ENCODE results near the gene HFE. TPM values are rescaled to one million over a fixed set of nuclear protein-coding genes. Genes with fewer than 3 reads are reported as not detected.
A peak's percentile ranks its signal among the peaks of the same experiment; 100 is the strongest.

The HFE gene
- total RNA-seq, 2 donors from 2014 or later = 11.1 to 11.8 TPM

- H3K36me3 ChIP-seq = no peaks in the 10 kb centered on the region
- intact Hi-C loops (cut with DNase I) = no loop called here
- no peak for TF ChIP-seq CTCF (IDR thresholded peaks at IDR 0.05)
- peak overlapping the region in 1 of 2 donors; percentile 86 for H3K9ac ChIP-seq (ENCODE audit: low read depth in 2 of 2, low read length in 2 of 2)
- no peaks in the 10 kb centered on the region for H3K4me1 ChIP-seq
- no peak for DNase-seq
- H3K27ac ChIP-seq = peak overlapping the region; percentile 93
- no peaks in the 10 kb centered on the region for H3K27me3 ChIP-seq
- peak overlapping the region; percentile 31 for H3K4me3 ChIP-seq
- no peaks in the 10 kb centered on the region for H3K9me3 ChIP-seq
Measured at GRCh38 chr6:26103141-26103769, 16.0 kb downstream of the HFE start.

DNA sequence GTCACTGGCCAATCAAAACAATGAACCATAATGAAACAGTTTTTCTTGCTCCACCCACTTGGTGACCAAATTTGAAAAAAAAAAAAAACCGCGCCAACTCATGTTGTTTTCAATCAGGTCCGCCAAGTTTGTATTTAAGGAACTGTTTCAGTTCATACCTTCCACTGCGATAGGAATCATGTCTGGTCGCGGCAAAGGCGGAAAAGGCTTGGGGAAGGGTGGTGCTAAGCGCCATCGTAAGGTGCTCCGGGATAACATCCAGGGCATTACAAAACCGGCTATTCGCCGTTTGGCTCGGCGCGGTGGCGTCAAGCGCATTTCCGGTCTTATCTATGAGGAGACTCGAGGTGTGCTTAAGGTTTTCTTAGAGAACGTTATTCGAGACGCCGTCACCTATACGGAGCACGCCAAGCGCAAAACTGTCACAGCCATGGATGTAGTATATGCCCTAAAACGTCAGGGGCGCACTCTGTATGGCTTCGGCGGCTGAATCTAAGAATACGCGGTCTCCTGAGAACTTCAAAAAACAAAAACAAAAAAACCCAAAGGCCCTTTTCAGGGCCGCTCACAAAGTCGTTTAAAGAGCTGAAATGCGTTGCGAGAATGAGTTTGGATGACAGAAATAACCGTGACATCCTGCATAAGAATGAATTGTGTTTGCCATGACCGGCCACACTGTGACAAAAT lies 16.7 kb downstream of the HFE start:
- Histone ChIP-seq H3K27ac (peak overlapping the region; percentile 93), H3K27me3 (no peaks in the 10 kb centered on the region), H3K9me3 (no peaks in the 10 kb centered on the region), H3K36me3 (no peaks in the 10 kb centered on the region), H3K4me1 (no peaks in the 10 kb centered on the region), H3K4me3 (peak overlapping the region; percentile 31), H3K9ac (ENCODE audit: low read depth in 2 of 2, low read length in 2 of 2) (peak overlapping the region; percentile 57 to 86)
- intact Hi-C loops (cut with DNase I) = loop anchor here (1.0 kb wide), 1 partner anchor 17 kb away; no protein-coding TSS in a partner anchor
- peak; percentile 91 for DNase-seq
- no peak for TF ChIP-seq CTCF (IDR thresholded peaks at IDR 0.05)

- TF ChIP-seq CTCF (IDR thresholded peaks at IDR 0.05) = no peak
- no peaks in the 10 kb centered on the region for H3K4me1 ChIP-seq
- H3K36me3 ChIP-seq = no peaks in the 10 kb centered on the region
- peak overlapping the region; percentile 31 for H3K4me3 ChIP-seq
- no peaks in the 10 kb centered on the region for H3K9me3 ChIP-seq
- no peaks in the 10 kb centered on the region for H3K27me3 ChIP-seq
- peak overlapping the region; percentile 57 to 86 for H3K9ac ChIP-seq (ENCODE audit: low read depth in 2 of 2, low read length in 2 of 2)
- intact Hi-C loops (cut with DNase I) = loop anchor here (1.0 kb wide), 1 partner anchor 17 kb away; no protein-coding TSS in a partner anchor
- peak; percentile 70 for DNase-seq
- peak overlapping the region; percentile 93 for H3K27ac ChIP-seq
Measured at GRCh38 chr6:26104457-26105108, 17.4 kb downstream of the HFE start.

DNA sequence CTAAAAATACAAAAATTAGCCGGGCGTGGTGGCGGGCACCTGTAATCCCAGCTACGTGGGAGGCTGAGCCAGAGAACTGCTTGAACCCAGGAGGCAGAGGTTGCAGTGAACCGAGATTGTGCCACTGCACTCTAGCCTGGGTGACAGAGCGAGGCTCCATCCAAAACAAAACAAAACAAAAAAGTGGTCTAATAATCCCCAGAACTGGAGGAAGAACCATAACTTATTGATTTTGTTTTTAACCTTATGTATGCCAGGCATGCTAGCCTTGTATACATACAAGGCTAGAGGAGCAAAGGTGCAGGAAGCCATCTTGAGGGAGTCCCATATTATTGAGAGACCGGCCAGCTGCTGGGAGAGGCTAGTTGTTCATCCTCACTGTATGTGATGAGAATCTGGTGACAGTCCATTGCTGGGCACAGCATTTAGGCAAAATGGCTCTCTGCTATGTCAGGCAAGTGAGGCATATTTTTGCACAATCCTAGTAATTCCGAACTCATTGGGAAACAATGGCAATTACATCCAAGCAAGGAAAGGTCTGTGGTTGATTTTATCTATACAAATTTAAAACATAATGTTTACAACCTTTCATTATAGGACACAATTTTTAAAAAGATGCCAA lies 18.0 kb downstream of the HFE start:
- H3K4me1 ChIP-seq = no peaks in the 10 kb centered on the region
- intact Hi-C loops (cut with DNase I) = no loop called here
- H3K9me3 ChIP-seq = no peaks in the 10 kb centered on the region
- TF ChIP-seq CTCF (IDR thresholded peaks at IDR 0.05) = no peak
- no peak overlapping the region for H3K4me3 ChIP-seq
- H3K27ac ChIP-seq = no peak overlapping the region
- no peaks in the 10 kb centered on the region for H3K36me3 ChIP-seq
- H3K9ac ChIP-seq (ENCODE audit: low read depth in 2 of 2, low read length in 2 of 2) = no peak overlapping the region
- DNase-seq = no peak
- H3K27me3 ChIP-seq = no peaks in the 10 kb centered on the region

DNA sequence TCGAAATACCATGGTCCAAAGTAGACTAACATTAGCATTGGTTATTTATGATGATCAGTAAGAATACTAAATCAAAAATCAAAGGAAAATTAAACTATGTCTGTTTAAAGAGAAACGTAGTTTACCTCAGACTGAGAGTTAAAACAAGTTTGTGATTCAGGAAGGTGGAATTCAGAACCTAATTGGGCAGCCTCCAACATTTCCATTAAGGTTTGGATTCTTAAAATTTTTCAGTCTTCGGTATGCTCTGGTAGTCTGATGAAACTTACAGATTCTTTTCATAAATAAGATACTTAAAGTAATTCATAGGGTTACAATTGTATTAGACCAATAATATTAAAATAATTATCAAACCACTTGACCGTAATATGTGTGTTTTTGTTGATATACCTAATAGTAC lies 18.6 kb downstream of the HFE start:
- no peaks in the 10 kb centered on the region for H3K36me3 ChIP-seq
- no peaks in the 10 kb centered on the region for H3K9me3 ChIP-seq
- intact Hi-C loops (cut with DNase I) = no loop called here
- no peak overlapping the region for H3K4me3 ChIP-seq
- no peaks in the 10 kb centered on the region for H3K4me1 ChIP-seq
- H3K27ac ChIP-seq = no peak overlapping the region
- no peaks in the 10 kb centered on the region for H3K27me3 ChIP-seq
- DNase-seq = no peak
- H3K9ac ChIP-seq (ENCODE audit: low read depth in 2 of 2, low read length in 2 of 2) = no peak overlapping the region
- TF ChIP-seq CTCF (IDR thresholded peaks at IDR 0.05) = no peak
